Breast epithelium (tissue), 4 donors: ENCODE measurements around the gene ZSCAN25. TPM values are rescaled to one million over a fixed set of nuclear protein-coding genes. Genes with fewer than 3 reads are reported as not detected.

Experiments
- DNase-seq, 2 donors: peaks; one replicate each; pipeline ENCODE4 v3.0.0-alpha.2; 2019; ENCODE audit warnings: low spot score in 2 of 2
- H3K27ac ChIP-seq, 2 donors: fragments of 200-600 bp; sonication (generic) in 1 of 2; one replicate each; pipeline ENCODE4 v1.5.1; 2016 to 2019; ENCODE audit warnings: mild to moderate bottlenecking in 1 of 2
- H3K27me3 ChIP-seq, 2 donors: fragments of 200-600 bp; sonication (generic) in 1 of 2; one replicate each; pipeline versions ENCODE4 v1.5.1 to v1.6.0; 2017 to 2019; ENCODE audit warnings: control low read depth in 1 of 2, mild to moderate bottlenecking in 1 of 2
- H3K36me3 ChIP-seq: fragments of 200-600 bp; one replicate; pipeline ENCODE4 v1.5.1; 2019
- H3K4me1 ChIP-seq, 2 donors: fragments of 200-600 bp; sonication (generic); one replicate each; pipeline ENCODE4 v1.5.1; 2016 to 2019; ENCODE audit warnings: control low read depth in 1 of 2
- H3K4me3 ChIP-seq, 3 donors: fragments of 200-600 bp; sonication (generic); 1 replicate in 2 of 3; 2 replicates in 1 of 3; pipeline ENCODE4 v1.5.1; 2016 to 2019; ENCODE audit warnings: mild to moderate bottlenecking in 3 of 3, moderate library complexity in 2 of 3
- H3K9me3 ChIP-seq, 2 donors: fragments of 200-600 bp; sonication (generic) in 1 of 2; one replicate each; pipeline ENCODE4 v1.5.1; 2016 to 2019; ENCODE audit warnings: control low read depth in 1 of 2
- CTCF ChIP-seq, 3 donors: fragments of 450-650 bp; IDR thresholded peaks; one replicate each; pipeline ENCODE4 v1.5.1; 2016 to 2017; ENCODE audit warnings: antibody characterized with exemption in 3 of 3, mild to moderate bottlenecking in 3 of 3, moderate library complexity in 3 of 3
- POLR2A ChIP-seq: fragments of 450-650 bp; IDR thresholded peaks from one replicate; pipeline ENCODE4 v1.6.1; 2016; ENCODE audit warnings: antibody characterized with exemption, mild to moderate bottlenecking, moderate library complexity
- POLR2AphosphoS5 ChIP-seq, 3 donors: sonication (generic); formaldehyde crosslinking; IDR thresholded peaks; one replicate each; pipeline ENCODE4 v1.6.1; 2017; ENCODE audit warnings: antibody characterized with exemption in 3 of 3
- intact Hi-C: fragments of 100-400 bp; cut with DNase I; formaldehyde crosslinking; loops from one replicate; pipeline ENCODE4 v1.15.1; 2023; ENCODE audit warnings: low total_unique reads
- total RNA-seq, 3 donors: library from RNA; depleted of rRNA; stranded (reverse); fragments of >200 nt; gene quantifications; one replicate each; pipeline ENCODE4 v1.1.0, GENCODE V29; 2016

The ZSCAN25 gene
- total RNA-seq, 3 donors from 2014 or later = 15.2 to 23.6 (median 18.4) TPM

GRCh38 chr7:99618726-99619125 is 2.0 kb downstream of the ZSCAN25 start:
- Histone ChIP-seq H3K27me3 (no peaks in the 10 kb centered on the region), H3K36me3 (peaks cover 5% of the 10 kb centered on the region), H3K4me1 (peaks cover 0 to 10% of the 10 kb centered on the region in 2 donors), H3K9me3 (no peaks in the 10 kb centered on the region), H3K27ac (no peak overlapping the region), H3K4me3 (no peak overlapping the region)
- no peak for DNase-seq
- TF ChIP-seq CTCF (IDR thresholded peaks at IDR 0.05) (no peak), POLR2AphosphoS5 (IDR thresholded peaks at IDR 0.05) (no peak), POLR2A (no peak)
- intact Hi-C loops = no loop called here

GRCh38 chr7:99619571-99620130 is 2.9 kb downstream of the ZSCAN25 start:
- Histone ChIP-seq H3K9me3 (no peaks in the 10 kb centered on the region), H3K27ac (no peak overlapping the region), H3K4me1 (peaks cover 0 to 10% of the 10 kb centered on the region in 2 donors), H3K36me3 (peaks cover 5% of the 10 kb centered on the region), H3K4me3 (no peak overlapping the region), H3K27me3 (no peaks in the 10 kb centered on the region)
- TF ChIP-seq POLR2AphosphoS5 (IDR thresholded peaks at IDR 0.05) (no peak), POLR2A (no peak), CTCF (IDR thresholded peaks at IDR 0.05) (no peak)
- intact Hi-C loops = no loop called here
- DNase-seq = no peak

- H3K4me3 ChIP-seq = no peak overlapping the region
- DNase-seq = no peak
- no peaks in the 10 kb centered on the region for H3K9me3 ChIP-seq
- H3K4me1 ChIP-seq = peaks cover 0 to 10% of the 10 kb centered on the region in 2 donors
- H3K36me3 ChIP-seq = peaks cover 5% of the 10 kb centered on the region
- TF ChIP-seq POLR2A (no peak), CTCF (IDR thresholded peaks at IDR 0.05) (no peak), POLR2AphosphoS5 (IDR thresholded peaks at IDR 0.05) (no peak)
- intact Hi-C loops = no loop called here
- H3K27ac ChIP-seq = no peak overlapping the region
- no peaks in the 10 kb centered on the region for H3K27me3 ChIP-seq
Observed at GRCh38 chr7:99621271-99621670, 4.5 kb downstream of the ZSCAN25 start.

GRCh38 chr7:99622596-99622995 is 5.8 kb downstream of the ZSCAN25 start:
- no peaks in the 10 kb centered on the region for H3K27me3 ChIP-seq
- peak overlapping the region; percentile 27 to 69 for H3K27ac ChIP-seq
- peaks cover 0 to 8% of the 10 kb centered on the region in 2 donors for H3K4me1 ChIP-seq
- no peak for DNase-seq
- TF ChIP-seq POLR2A = no peak
- no peak for TF ChIP-seq CTCF (IDR thresholded peaks at IDR 0.05)
- TF ChIP-seq POLR2AphosphoS5 (IDR thresholded peaks at IDR 0.05) = no peak
- H3K4me3 ChIP-seq = no peak overlapping the region
- intact Hi-C loops = no loop called here
- no peaks in the 10 kb centered on the region for H3K9me3 ChIP-seq
- H3K36me3 ChIP-seq = peaks cover 5% of the 10 kb centered on the region

- TF ChIP-seq POLR2AphosphoS5 (IDR thresholded peaks at IDR 0.05) (no peak), CTCF (IDR thresholded peaks at IDR 0.05) (no peak), POLR2A (no peak)
- H3K9me3 ChIP-seq = no peaks in the 10 kb centered on the region
- no peak overlapping the region for H3K4me3 ChIP-seq
- peak in 1 of 2 donors; percentile 72 for DNase-seq
- H3K4me1 ChIP-seq = peaks cover 0 to 2% of the 10 kb centered on the region in 2 donors
- intact Hi-C loops = no loop called here
- peak overlapping the region; percentile 27 to 69 for H3K27ac ChIP-seq
- peaks cover 5% of the 10 kb centered on the region for H3K36me3 ChIP-seq
- H3K27me3 ChIP-seq = no peaks in the 10 kb centered on the region
Observed at GRCh38 chr7:99623091-99623693, 6.4 kb downstream of the ZSCAN25 start.
